ENCODE measurements around the gene FBXL7.

The FBXL7 gene

GRCh38 chr5:15786884-15787283 is 286.9 kb downstream of the FBXL7 start:
- no peak for DNase-seq

- no peak for DNase-seq
These were observed 287.7 kb downstream of the FBXL7 start for GRCh38 chr5:15787681-15788080.

GRCh38 chr5:15789642-15790041 is 289.7 kb downstream of the FBXL7 start:
- no peak for DNase-seq

GRCh38 chr5:15790446-15791018 is 290.6 kb downstream of the FBXL7 start:
- DNase-seq, result no peak

- DNase-seq, result peak; percentile 5
These were observed 291.3 kb downstream of the FBXL7 start for GRCh38 chr5:15791274-15791673.

GRCh38 chr5:15791859-15792258 is 291.9 kb downstream of the FBXL7 start:
- no peak for DNase-seq

- no peak for DNase-seq
These were observed 294.3 kb downstream of the FBXL7 start for GRCh38 chr5:15794052-15794985.

- no peak for DNase-seq
These were observed 296.1 kb downstream of the FBXL7 start for GRCh38 chr5:15796096-15796495.

GRCh38 chr5:15796557-15796956 is 296.6 kb downstream of the FBXL7 start:
- no peak for DNase-seq

- DNase-seq, result no peak
These were observed 297.1 kb downstream of the FBXL7 start for GRCh38 chr5:15797116-15797515.

GRCh38 chr5:15798006-15798405 is 298.0 kb downstream of the FBXL7 start:
- DNase-seq, result no peak

- DNase-seq, result no peak
These were observed 299.0 kb downstream of the FBXL7 start for GRCh38 chr5:15799014-15799413.

- no peak for DNase-seq
These were observed 299.6 kb downstream of the FBXL7 start for GRCh38 chr5:15799612-15800011.

GRCh38 chr5:15803280-15803679 is 303.3 kb downstream of the FBXL7 start:
- DNase-seq, result no peak

GRCh38 chr5:15806613-15807012 is 306.6 kb downstream of the FBXL7 start:
- DNase-seq, result no peak

- no peak for DNase-seq
These were observed 307.3 kb downstream of the FBXL7 start for GRCh38 chr5:15807248-15807647.

GRCh38 chr5:15807871-15808270 is 307.9 kb downstream of the FBXL7 start:
- DNase-seq, result no peak

GRCh38 chr5:15808577-15808976 is 308.6 kb downstream of the FBXL7 start:
- no peak for DNase-seq

- DNase-seq, result no peak
These were observed 319.6 kb downstream of the FBXL7 start for GRCh38 chr5:15819617-15820016.

- no peak for DNase-seq
These were observed 321.5 kb downstream of the FBXL7 start for GRCh38 chr5:15821506-15821905.

- no peak for DNase-seq
These were observed 323.4 kb downstream of the FBXL7 start for GRCh38 chr5:15823398-15823797.

GRCh38 chr5:15827741-15828140 is 327.8 kb downstream of the FBXL7 start:
- DNase-seq, result no peak

- DNase-seq, result no peak
These were observed 331.4 kb downstream of the FBXL7 start for GRCh38 chr5:15831408-15831807.

- no peak for DNase-seq
These were observed 333.4 kb downstream of the FBXL7 start for GRCh38 chr5:15833365-15833764.
